HepG2 (cell line): ENCODE data around the gene MRAP. TPM values are rescaled to one million over a fixed set of nuclear protein-coding genes. Genes with fewer than 3 reads are reported as not detected.

ENCODE experiments used
- ATAC-seq: fragments of 200-7000 bp; cut with Tn5 transposase; 3 replicates; pipeline ENCODE4 v1.9.1; 2020; ENCODE audit warnings: mild to moderate bottlenecking, moderate library complexity
- BruUV-seq: library from RNA; stranded (reverse); fragments of 400-500 nt; replicated peaks from 2 replicates; lab custom pipeline; 2021; lab: Mats Ljungman, UMichigan
- CTCF ChIA-PET: fragments of 300-600 bp; formaldehyde crosslinking; extraction: SDS; loops from one replicate; lab custom pipeline; 2021; ENCODE audit warnings: low total read pairs, inconsistent platforms, low intra/inter-chr PET ratio; lab: Yijun Ruan, JAX
- POLR2A ChIA-PET: fragments of 350-600 bp; sonication (Branson Sonifier 250); formaldehyde crosslinking; loops from one replicate; lab custom pipeline; 2020; ENCODE audit warnings: antibody characterized with exemption, inconsistent platforms; lab: Yijun Ruan, JAX
- DNase-seq: peaks from one replicate; pipeline ENCODE4 v3.0.0-alpha.2; 2015; ENCODE audit warnings: low spot score
- FAIRE-seq: peaks from 3 replicates; lab custom pipeline; 2011; peaks lifted over from hg19 to GRCh38; lab: Jason Lieb, UNC
- H2AFZ ChIP-seq: one replicate; pipeline ENCODE4 v1.6.1; 2011; ENCODE audit warnings: low read length, inconsistent platforms
- H3K27ac ChIP-seq: fragments of 300-600 bp; 3 replicates; pipeline ENCODE4 v1.8.0; 2011; ENCODE audit warnings: mixed run types, mild to moderate bottlenecking, mixed read lengths, low read length, inconsistent platforms; ENCODE audit not compliant: insufficient read depth; ENCODE audit errors: extremely low read length
- H3K27me3 ChIP-seq, 2 experiments: fragments of 200-600 bp in 1 of 2; 2 replicates in 1 of 2; 3 replicates in 1 of 2; pipeline versions ENCODE4 v1.6.0 to v1.8.0; 2011; ENCODE audit warnings: low read length in 2 of 2, mild to moderate bottlenecking in 2 of 2, moderate library complexity in 2 of 2, inconsistent platforms in 1 of 2; ENCODE audit not compliant: insufficient read depth in 2 of 2, control insufficient read depth in 1 of 2
- H3K36me3 ChIP-seq, 2 experiments: fragments of 200-600 bp in 1 of 2; replicated peaks in 1 of 2; 2 replicates in 1 of 2; 3 replicates in 1 of 2; pipeline versions ENCODE4 v1.5.1 to v1.8.0; 2011; ENCODE audit warnings: low read length in 2 of 2, inconsistent platforms in 1 of 2; ENCODE audit not compliant: insufficient read depth in 2 of 2, control insufficient read depth in 1 of 2
- H3K4me1 ChIP-seq: 2 replicates; pipeline ENCODE4 v1.5.1; 2012; ENCODE audit warnings: low read length, inconsistent platforms; ENCODE audit not compliant: insufficient read depth
- H3K4me2 ChIP-seq: 2 replicates; pipeline ENCODE4 v1.6.0; 2011; ENCODE audit warnings: low read depth, low read length, inconsistent platforms
- H3K4me3 ChIP-seq, 3 experiments: fragments of 200-600 bp in 1 of 3; sonication (generic), shearing (Covaris generic) in 1 of 3; replicated peaks in 1 of 3; 2 replicates each; pipeline ENCODE4 v1.5.1; 2011 to 2016; ENCODE audit warnings: low read length in 3 of 3, inconsistent platforms in 2 of 3, low read depth in 2 of 3, mild to moderate bottlenecking in 2 of 3, control low read depth in 1 of 3, mixed read lengths in 1 of 3; ENCODE audit not compliant: insufficient read depth in 1 of 3
- H3K79me2 ChIP-seq: one replicate; pipeline ENCODE4 v1.6.1; 2011; ENCODE audit warnings: low read length, inconsistent platforms; ENCODE audit not compliant: insufficient read depth
- H3K9ac ChIP-seq: 2 replicates; pipeline ENCODE4 v1.6.0; 2011; ENCODE audit warnings: mild to moderate bottlenecking, low read depth, low read length, inconsistent platforms; ENCODE audit not compliant: insufficient read depth
- H3K9me3 ChIP-seq: 2 replicates; pipeline ENCODE4 v1.5.1; 2012; ENCODE audit warnings: mild to moderate bottlenecking, low read length
- H4K20me1 ChIP-seq: 2 replicates; pipeline ENCODE4 v1.6.0; 2011; ENCODE audit warnings: inconsistent platforms, mild to moderate bottlenecking, low read length, moderate library complexity; ENCODE audit not compliant: insufficient read depth
- CENPX ChIP-seq: sonication (generic); formaldehyde crosslinking; IDR thresholded peaks from 2 replicates; pipeline ENCODE4 v1.9.0; 2021; ENCODE audit warnings: mild to moderate bottlenecking, missing genetic modification reagents, moderate library complexity
- ERF ChIP-seq: IDR thresholded peaks from 2 replicates; pipeline ENCODE4 v1.6.1; 2018; ENCODE audit warnings: missing biosample characterization, missing genetic modification reagents
- HNF4A ChIP-seq: sonication (generic); formaldehyde crosslinking; IDR thresholded peaks from 2 replicates; pipeline ENCODE4 v1.4.0; 2020; ENCODE audit warnings: missing genetic modification reagents
- HNF4G ChIP-seq, 2 experiments: sonication (generic) in 1 of 2; formaldehyde crosslinking in 1 of 2; IDR thresholded peaks; 2 replicates each; pipeline versions ENCODE4 v1.4.0 to v1.6.1; 2011 to 2020; ENCODE audit warnings: borderline replicate concordance in 2 of 2, low read depth in 2 of 2, mild to moderate bottlenecking in 2 of 2, low read length in 1 of 2, missing genetic modification reagents in 1 of 2, moderate library complexity in 1 of 2
- KLF11 ChIP-seq: IDR thresholded peaks from 2 replicates; pipeline ENCODE4 v1.6.1; 2016; ENCODE audit warnings: missing compliant biosample characterization
- PAX8 ChIP-seq: sonication (generic); formaldehyde crosslinking; IDR thresholded peaks from 2 replicates; pipeline ENCODE4 v1.8.0; 2022; ENCODE audit warnings: mild to moderate bottlenecking, missing genetic modification reagents, borderline replicate concordance
- TIGD3 ChIP-seq: sonication (generic); formaldehyde crosslinking; IDR thresholded peaks from 2 replicates; pipeline ENCODE4 v1.5.1; 2020; ENCODE audit warnings: mild to moderate bottlenecking, missing genetic modification reagents, borderline replicate concordance
- ZBTB39 ChIP-seq: sonication (generic); formaldehyde crosslinking; IDR thresholded peaks from 2 replicates; pipeline ENCODE4 v1.5.0; 2020; ENCODE audit warnings: missing genetic modification reagents
- ZBTB4 ChIP-seq: sonication (generic); formaldehyde crosslinking; IDR thresholded peaks from 2 replicates; pipeline ENCODE4 v1.4.0; 2020; ENCODE audit warnings: missing genetic modification reagents, mild to moderate bottlenecking, borderline replicate concordance
- ZFP90 ChIP-seq: sonication (generic); formaldehyde crosslinking; IDR thresholded peaks from 2 replicates; pipeline ENCODE4 v1.8.0; 2022; ENCODE audit warnings: missing genetic modification reagents, mild to moderate bottlenecking, inconsistent platforms, borderline replicate concordance
- ZNF468 ChIP-seq: sonication (generic); formaldehyde crosslinking; IDR thresholded peaks from 2 replicates; pipeline ENCODE4 v1.8.0; 2022; ENCODE audit warnings: mild to moderate bottlenecking, moderate library complexity, missing genetic modification reagents
- ZNF562 ChIP-seq: sonication (generic); formaldehyde crosslinking; IDR thresholded peaks from 2 replicates; pipeline ENCODE4 v1.8.0; 2022; ENCODE audit warnings: missing genetic modification reagents, borderline replicate concordance
- ZNF784 ChIP-seq: sonication (generic); formaldehyde crosslinking; IDR thresholded peaks from 2 replicates; pipeline ENCODE4 v1.5.1; 2020; ENCODE audit warnings: missing genetic modification reagents, mild to moderate bottlenecking, borderline replicate concordance
- ZNF841 ChIP-seq: sonication (generic); formaldehyde crosslinking; IDR thresholded peaks from 2 replicates; pipeline ENCODE4 v1.8.1; 2023; ENCODE audit warnings: missing genetic modification reagents, borderline replicate concordance
- WGBS: methylation state at CpG from one replicate; pipeline ENCODE4 v1.1.6; 2017; ENCODE audit warnings: low lambda C conversion rate; 5-methylcytosine and 5-hydroxymethylcytosine counted together
- in situ Hi-C: cut with HindIII; loops from 2 replicates; pipeline ENCODE4 v1.10.0; 2017; ENCODE audit warnings: low pct_unique_long_range_greater_than_20kb; ENCODE audit not compliant: extremely low pct_ligation_motif_present
- intact Hi-C: fragments of 100-400 bp; cut with micrococcal nuclease; formaldehyde crosslinking; loops from one replicate; pipeline ENCODE4 v1.10.0; 2022; ENCODE audit not compliant: unreplicated experiment
- polyA plus RNA-seq, 8 experiments: library from polyadenylated mRNA; depleted of rRNA in 3 of 8; stranded (reverse) in 7 of 8; unstranded in 1 of 8; fragments of >200 nt; fragmentation: Illumina TruSeq in 4 of 8; extraction: Trizol in 4 of 8; gene quantifications; 2 replicates each; pipeline versions ENCODE4 v1.2.1 to v1.2.3, GENCODE V29; 2011 to 2016; ENCODE audit warnings: low read depth in 4 of 8, missing spikeins in 1 of 8, mixed read lengths in 1 of 8; ENCODE audit not compliant: insufficient read depth in 1 of 8
- total RNA-seq, 5 experiments: library from RNA; depleted of rRNA; stranded (reverse); fragments of >200 nt; fragmentation: Illumina TruSeq; extraction: Trizol; gene quantifications; 2 replicates each; pipeline ENCODE4 v1.2.3, GENCODE V29; 2016; ENCODE audit warnings: low read depth in 1 of 5

MRAP gene
- total and polyA plus RNA-seq, 2 of the 13 experiments (the other 11 are each of a cell fraction or from before 2014, with no cell fraction given), result 0.46 to 1.2 TPM

- POLR2A ChIA-PET, result no interaction called here
- FAIRE-seq (no peak), DNase-seq (no peak), ATAC-seq (no peak)
- Histone ChIP-seq H3K36me3 (peaks cover 36 to 77% of the 10 kb centered on the region in 2 experiments), H2AFZ (no peak overlapping the region), H3K27me3 (no peaks in the 10 kb centered on the region), H3K9me3 (no peaks in the 10 kb centered on the region), H3K79me2 (no peaks in the 10 kb centered on the region), H3K4me2 (no peak overlapping the region), H4K20me1 (no peaks in the 10 kb centered on the region), H3K4me3 (no peak overlapping the region), H3K27ac (no peak overlapping the region), H3K4me1 (peaks cover 14% of the 10 kb centered on the region), H3K9ac (no peak overlapping the region)
- over 99% methylated on average over 8 of the region's 8 CpGs for WGBS
- CTCF ChIA-PET, result no interaction called here
- no TSS peak for BruUV-seq
- in situ Hi-C loops, result no loop called here
- TF ChIP-seq HNF4G (IDR thresholded peaks at IDR 0.05; ENCODE audit: borderline replicate concordance, low read depth, low read length), result no peak
- no peak for TF ChIP-seq HNF4G (CRISPR knock-in tag; IDR thresholded peaks at IDR 0.05; ENCODE audit: borderline replicate concordance, low read depth)
- TF ChIP-seq PAX8 (CRISPR knock-in tag), result no peak
- no peak for TF ChIP-seq KLF11 (CRISPR knock-in tag)
- TF ChIP-seq TIGD3 (CRISPR knock-in tag), result no peak
- TF ChIP-seq ZNF784 (CRISPR knock-in tag), result no peak
- no peak for TF ChIP-seq CENPX (CRISPR knock-in tag)
- TF ChIP-seq ZBTB4 (CRISPR knock-in tag), result no peak
- TF ChIP-seq ZNF562, result no peak
- TF ChIP-seq ZFP90, result no peak
- no peak for TF ChIP-seq HNF4A
- no peak for TF ChIP-seq ZNF468 (CRISPR knock-in tag)
- TF ChIP-seq ERF (CRISPR knock-in tag), result no peak
- TF ChIP-seq ZBTB39 (CRISPR knock-in tag), result no peak
- TF ChIP-seq ZNF841 (CRISPR knock-in tag), result no peak
- intact Hi-C loops, result loop anchor here (10.0 kb wide), 1 partner anchor 62 kb away; the partner anchor contains the start of gene MIS18A
These were observed 38.6 kb downstream of the MRAP start for GRCh38 chr21:32337206-32337605.
